ENCODE data around the gene RPS25.
"Not testable (repeated sequence)": the region's sequence is repeated elsewhere in the genome, so short reads cannot be mapped to it uniquely, and the experiment has no call there.

Gene RPS25

DNA sequence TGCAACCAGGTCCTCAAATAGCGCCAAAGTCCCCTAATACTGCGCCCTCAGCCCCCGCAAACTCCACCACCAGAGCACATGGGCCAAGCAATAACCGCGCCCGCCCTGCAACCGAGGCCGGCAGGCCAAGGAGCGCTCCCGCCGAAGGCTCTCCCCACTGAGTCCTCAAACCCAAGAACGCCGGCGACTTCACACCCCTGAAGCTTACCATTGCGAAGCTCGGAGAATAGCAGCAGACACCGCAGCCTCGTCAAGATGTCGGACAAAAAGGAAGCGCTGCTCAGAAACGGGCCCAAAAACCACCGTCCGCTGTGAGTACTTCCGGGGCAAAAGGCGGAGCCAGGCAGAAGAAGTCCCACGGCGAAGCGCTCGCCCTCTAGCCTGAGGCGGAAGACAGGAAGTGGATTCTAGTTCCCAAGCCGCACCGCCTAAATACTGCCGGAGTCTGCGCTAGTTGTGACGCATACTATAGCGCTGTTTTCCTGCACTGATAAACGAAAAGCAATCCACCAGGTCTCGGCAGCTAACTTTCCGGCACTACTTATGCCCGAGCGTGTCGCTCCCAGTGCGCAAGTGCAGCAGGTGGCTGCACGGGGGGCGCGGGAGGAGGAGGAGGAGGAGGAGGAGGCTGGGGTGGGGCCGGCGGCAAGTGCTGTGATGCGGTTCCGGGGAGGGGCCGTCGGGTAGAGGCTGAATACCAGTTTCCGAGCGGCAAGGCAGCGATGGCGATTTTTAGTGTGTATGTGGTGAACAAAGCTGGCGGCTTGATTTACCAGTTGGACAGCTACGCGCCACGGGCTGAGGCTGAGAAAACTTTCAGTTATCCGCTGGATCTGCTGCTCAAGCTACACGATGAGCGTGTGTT, at the start of gene RPS25, which contains the start of gene TRAPPC4:
Gene RPS25 (minus strand): TSS at position 270 of the 865 bp plus-strand sequence. CDS start 59 bp downstream, at position 211.
Gene TRAPPC4 (plus strand): TSS at position 693 of the 865 bp plus-strand sequence. CDS start 30 bp downstream, at position 723.
- DNase-seq = peak; percentile 76 to 100 (median 98)

DNA sequence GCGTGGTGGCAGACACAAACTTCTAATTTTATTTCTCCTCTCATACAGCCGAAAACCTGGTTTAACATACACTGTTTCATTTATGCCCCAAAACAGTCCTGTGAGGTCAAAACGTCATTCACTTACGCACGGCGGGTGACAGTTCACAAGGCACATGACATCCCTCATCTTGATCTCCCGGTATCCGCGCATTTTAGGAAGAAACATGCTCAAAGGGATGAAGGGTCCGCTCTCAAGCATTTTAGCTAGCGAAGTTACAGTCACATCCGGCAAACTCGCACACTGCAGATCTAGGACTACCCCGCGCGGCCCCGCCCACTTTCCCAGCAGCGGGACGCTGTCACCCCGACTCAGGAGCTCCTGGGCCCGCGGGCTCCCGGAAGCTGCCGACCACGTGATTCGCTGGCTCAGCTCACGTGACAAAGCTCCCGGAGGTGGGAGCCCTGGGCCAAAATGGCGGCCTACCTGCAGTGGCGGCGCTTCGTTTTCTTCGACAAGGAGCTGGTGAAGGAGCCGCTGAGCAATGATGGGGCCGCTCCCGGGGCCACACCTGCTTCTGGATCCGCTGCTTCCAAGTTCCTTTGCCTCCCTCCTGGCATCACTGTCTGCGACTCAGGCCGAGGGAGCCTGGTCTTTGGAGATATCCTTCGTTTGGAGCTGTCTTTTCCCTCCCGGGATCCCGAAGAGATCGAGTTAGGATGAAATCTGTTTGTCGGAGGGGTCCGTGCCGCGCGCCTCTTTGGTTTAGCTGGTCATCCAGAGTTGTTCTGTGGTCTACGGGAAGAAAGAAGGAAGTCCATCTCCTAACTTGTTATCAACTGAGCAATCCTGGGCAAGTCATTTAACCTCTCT, 49.5 kb upstream of the RPS25 start, which contains the start of gene VPS11:
Gene VPS11 (plus strand): TSS at position 448 of the 852 bp plus-strand sequence. CDS start 6 bp downstream, at position 454.
- peak; percentile 18 to 98 (median 92) for DNase-seq

DNA sequence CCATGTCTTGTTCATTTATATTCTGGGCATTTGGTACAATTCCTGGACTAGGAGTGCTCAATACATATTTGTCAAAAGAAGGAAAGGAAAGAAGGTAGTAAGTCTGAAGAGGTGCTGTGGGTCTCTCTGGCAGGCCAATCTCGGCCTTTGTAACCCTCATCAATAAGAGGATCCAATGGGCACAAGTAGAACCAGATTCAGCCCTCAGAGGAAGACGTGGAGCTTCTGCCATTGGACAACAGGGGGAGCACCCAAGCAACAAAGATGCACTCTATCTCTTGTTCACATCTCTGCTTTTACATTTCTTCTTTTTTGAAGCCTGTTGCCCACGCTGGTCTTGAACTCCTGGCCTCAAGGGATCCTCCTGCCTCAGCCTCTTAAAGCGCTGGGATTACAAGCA, 47.2 kb upstream of the RPS25 start:
- peak in 1 of 56 donors; percentile 3 for DNase-seq

DNA sequence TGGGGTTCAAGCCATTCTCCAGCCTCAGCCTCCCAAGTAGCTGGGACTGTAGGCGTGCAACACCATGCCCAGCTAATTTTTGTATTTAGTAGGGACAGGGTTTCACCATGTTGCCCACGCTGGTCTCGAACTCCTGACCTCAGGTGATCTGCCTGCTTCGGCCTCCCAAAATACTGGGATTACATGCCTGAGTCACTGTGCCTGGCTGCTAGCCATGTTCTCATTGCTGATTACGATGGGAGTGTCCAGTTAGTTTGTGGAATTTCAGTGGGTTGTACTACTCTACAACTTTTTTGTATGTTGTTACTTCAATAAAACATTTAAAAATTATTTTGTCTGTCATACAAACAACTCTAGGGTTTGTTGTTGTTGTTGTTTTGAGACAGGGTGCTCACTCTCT, 44.6 kb upstream of the RPS25 start:
- no peak for DNase-seq

DNA sequence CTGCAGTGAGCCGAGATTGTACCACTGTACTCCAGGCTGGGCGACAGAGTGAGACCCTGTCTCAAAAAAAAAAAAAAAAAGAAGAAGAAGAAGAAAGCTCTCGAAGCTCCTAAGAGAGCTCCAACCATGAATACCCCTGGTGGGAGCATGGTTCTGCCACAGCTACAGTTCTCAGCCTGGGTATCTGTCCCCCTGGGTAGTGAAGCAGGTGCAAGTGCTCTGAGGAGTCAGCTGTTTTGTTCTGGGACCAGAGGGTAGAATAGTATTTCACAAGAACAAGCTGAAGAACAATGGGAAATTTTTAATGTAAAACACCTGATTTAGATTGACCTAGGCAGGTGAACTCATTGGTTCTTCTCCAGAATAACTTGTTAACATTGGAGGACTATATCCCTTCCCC, 43.1 kb upstream of the RPS25 start:
- DNase-seq = no peak

DNA sequence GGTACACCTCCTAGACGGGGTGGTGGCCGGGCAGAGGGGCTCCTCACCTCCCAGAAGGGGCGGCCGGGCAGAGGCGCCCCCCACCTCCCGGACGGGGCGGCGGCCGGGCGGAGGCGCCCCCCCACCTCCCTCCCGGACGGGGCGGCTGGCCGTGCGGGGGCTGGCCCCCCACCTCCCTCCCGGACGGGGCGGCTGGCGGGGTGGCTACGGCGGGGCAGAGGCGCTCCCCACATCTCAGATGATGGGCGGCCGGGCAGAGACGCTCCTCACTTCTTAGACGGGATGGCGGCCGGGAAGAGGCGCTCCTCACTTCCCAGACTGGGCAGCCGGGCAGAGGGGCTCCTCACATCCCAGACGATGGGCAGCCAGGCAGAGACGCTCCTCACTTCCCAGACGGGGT, 41.0 kb upstream of the RPS25 start:
- DNase-seq = not testable (repeated sequence)

DNA sequence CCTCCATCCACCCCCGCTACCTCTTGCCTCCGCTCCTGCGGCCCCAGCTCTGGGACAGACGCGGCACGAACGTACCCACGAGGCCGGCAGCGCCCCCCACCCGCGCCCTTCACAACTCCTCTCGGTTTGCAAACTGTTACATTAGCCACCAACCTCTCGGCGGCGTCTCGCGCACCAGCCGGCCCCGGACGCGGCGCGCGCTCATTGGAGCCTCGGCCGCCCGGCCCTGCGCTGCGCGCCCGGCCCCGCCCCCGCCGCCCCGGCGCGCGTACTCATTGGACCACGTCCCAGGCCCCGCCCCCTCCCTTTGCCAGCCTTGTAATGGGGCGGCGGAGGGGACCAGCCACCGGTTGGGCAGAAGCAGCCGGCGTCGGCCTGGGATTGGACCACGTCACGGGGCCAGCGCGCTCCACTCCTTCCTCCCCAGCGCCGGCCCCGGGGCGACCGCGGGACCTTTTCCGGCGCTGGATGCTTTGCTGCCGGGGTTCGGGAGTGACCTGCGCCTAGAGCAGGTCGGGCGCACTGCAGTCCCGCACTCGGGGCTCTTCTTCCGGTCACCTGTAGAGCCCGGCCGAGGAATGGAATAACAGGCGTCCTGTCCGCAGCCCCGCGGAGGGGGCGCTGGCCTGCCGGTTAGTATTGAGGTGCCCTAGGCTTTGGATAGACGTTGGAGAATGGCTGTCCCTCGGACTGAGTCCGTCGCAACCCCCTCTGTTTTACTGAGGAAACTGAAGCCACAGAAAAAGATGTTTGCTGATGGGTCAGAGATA, 39.0 kb upstream of the RPS25 start, which contains the start of gene HYOU1:
Gene HYOU1 (minus strand): TSS at position 206 of the 770 bp plus-strand sequence. CDS start 1,045 bp downstream, outside the sequence.
- DNase-seq = peak; percentile 74 to 98 (median 94)

DNA sequence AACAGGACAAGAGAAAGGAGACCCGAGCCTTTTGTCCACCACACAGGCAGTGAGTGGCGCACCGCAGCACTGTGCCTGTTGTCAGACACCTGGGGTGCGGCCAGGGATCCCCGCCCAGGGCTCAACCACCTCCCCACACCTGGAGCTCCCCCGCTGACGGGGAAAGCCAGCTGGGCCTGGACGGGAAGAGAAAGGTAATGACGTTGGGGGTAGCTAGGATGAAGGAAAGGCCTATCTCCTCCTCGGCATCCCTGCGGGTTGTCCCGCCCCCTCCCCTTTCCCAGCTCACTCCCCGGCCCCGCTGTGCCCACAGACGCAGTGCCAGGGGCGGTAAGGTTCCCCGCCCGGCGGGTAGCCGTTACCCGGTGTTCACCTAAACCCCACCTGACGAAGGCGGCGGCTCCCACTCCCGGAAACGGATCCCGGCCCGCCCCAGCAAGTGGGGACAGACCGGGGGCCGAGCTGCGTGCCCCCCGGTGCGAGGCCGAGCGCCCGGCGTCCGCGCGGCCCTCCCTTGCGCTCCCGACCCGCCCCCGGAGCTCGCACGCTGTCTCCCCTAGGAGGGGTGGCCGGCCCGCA, 38.4 kb upstream of the RPS25 start:
- peak in 15 of 56 donors; percentile 28 to 52 (median 42) for DNase-seq

DNA sequence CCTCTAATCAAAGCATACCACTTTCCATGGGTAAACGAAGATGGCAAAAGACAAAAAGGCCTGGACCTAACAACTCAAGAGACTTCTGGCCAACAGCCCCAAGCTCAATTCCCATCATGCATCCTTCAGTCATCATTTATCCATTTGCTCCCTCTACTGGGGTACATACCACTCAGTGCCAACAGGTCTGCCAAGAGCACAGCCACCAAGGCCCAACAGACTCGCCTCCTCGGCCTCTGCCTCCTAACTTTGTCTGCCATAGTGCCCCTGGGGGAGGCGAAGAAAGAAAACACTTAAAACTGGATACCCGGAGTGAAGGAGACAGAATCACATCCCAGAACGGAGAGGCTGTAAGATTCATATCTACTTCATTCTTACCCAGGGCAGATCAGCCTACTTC, 37.8 kb upstream of the RPS25 start:
- peak in 2 of 56 donors; percentile 8 to 23 for DNase-seq

DNA sequence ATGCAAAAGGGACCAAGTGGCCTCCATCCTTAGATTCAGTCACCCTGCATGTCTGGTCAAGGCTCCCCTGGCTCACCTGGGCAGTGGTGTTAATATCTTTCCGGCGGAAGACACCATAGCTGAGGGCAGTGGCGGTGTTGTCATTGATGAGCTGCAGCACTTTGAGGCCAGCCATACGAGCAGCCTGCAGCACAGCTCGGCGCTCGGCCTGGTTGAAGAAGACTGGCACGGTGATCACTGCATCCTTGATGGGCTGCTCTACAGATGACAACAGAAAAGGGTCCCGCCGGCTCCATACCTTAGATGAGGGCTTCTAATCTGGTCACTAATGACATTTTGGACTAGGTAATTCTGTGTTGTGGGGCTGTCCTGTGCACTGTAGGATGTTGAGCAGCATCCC, 36.3 kb upstream of the RPS25 start:
- DNase-seq = no peak

DNA sequence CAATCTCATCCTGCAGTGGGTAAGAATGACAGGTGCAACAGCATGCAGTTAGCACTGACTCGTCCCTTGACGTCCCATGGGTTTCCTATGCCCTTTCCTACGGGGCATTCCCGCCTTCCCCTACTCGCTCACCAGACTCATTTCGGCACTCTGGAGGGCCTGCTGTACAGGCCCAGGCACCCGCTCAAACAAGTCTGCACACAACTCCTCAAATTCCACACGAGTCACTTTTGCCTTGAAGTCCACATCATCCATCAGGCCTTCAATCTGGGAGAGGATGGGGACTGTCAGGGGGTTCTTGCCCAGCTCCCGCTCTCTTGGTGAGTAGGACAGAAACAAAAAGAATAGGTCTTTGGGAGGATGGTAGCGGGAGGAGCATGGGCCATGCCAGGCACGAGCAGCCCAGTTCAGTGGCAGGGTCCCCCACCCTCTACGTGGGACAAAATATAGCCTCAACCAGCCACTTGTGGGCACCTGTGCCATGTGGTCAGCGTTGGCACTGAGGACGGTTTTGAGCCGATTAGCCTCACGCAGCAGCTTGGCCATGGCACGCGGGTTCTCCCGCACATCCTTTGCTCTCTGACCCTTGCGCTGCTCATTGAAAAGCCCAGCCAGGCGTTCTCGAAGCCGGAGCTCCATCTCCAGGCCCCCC, 34.1 kb upstream of the RPS25 start:
- DNase-seq = no peak

DNA sequence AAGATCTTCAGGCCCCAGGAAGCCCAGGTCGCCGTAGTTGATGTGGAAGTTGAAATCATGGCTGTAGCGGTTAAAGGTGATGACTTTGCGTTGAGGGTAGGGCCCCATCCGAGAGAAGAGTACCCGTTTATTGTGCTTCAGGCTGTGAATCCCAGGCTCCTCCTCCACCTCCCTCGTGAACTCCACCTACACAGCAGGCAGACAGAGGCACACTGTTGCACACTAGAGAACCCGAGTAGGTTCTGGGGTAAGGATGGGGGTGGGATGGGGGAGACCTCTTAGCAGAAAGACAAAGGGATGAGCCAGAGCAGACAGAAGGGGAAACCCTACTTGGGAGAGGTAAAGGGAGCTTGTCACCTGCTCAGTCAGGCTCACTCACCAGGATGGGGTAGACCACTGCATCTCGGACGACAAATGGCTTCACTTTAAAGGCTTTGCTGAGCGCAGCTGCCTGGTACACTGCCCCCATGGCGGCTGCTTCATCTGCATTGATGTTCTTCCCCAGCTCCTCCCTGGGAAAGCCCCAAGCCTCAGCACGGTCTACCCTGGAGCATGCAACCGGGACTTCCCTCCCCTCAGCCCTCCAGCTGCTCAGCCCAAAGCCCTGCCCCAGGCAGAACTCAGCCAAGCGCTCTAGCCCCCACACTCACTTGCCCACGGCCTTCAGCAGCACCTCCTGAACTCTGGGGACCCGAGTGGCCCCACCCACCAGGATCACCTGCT, 33.5 kb upstream of the RPS25 start:
- peak in 9 of 56 donors; percentile 7 to 34 (median 13) for DNase-seq

DNA sequence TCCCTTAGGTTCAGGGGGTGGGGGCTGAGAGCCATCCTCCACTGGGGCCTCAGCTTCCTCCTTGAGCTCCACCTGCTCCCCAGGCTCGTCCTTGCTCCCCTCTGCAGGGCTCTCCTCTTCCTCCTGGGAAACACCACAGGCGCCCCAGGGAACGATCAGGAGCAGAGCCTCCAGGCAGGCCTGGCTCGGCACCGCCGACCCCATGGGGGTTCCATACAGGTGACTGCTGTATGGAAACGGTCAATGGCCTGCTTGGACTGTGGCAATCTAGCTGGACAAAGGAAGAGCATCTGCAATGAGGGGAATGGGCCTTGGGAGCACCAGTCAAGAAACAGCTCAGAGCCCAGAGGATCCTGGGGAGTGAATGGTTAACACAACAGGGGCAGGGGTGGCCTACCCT, 30.9 kb upstream of the RPS25 start:
- no peak for DNase-seq

DNA sequence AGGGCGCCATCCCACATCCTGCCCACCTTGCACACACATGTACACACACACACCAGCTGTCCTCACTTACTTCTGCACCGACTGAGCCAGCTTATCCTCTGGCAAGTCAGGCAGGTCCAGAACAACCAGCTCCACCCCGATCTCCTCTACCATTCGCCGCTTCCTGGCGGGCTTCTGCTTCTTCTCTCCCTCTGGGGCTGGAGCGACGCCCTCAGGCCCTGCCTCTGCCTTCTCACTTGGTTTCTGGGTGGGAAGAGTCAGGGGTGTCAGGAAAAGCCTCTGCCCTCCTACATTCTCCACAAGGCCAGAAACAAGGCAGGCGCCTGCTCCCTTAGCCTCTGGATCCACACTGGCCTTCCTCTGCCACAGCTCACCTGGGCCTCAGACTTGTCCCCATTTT, 30.5 kb upstream of the RPS25 start:
- no peak for DNase-seq

DNA sequence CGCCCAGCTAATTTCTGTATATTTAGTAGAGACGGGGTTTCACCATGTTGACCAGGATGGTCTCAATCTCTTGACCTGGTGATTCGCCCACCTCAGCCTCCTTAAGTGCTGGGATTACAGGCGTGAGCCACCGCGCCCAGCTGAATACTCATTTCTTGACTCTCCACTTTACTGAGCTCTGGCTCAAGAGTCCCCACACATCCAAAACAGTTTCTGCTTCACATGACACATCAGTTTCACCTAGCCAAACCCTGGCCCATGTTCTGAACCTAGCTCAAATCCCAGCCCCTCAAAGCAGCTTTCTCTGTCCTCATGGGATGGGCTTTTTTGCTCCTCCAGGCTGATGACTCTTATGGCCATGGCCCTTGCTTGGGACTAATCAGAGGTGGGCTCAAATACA, 29.1 kb upstream of the RPS25 start:
- no peak for DNase-seq

DNA sequence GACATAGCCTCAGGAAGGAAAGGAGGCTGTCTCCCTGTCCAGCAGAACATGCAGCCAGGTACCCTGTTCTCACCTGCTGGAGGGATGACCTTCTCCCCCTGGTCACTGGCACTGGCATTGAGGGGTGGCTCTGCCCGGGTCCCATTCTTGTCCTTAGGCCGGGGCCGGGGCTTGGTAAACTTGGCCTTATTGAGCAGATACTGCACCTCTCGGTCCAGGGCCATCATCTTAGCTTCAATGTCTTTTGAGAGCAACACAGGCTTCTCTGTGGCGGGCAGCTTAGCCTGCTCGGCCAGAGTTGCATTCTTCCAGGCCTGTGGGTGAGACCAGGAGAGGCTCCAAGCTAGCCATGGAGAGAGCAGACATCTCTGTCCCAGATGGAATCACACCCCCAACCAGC, 28.3 kb upstream of the RPS25 start:
- no peak for DNase-seq

DNA sequence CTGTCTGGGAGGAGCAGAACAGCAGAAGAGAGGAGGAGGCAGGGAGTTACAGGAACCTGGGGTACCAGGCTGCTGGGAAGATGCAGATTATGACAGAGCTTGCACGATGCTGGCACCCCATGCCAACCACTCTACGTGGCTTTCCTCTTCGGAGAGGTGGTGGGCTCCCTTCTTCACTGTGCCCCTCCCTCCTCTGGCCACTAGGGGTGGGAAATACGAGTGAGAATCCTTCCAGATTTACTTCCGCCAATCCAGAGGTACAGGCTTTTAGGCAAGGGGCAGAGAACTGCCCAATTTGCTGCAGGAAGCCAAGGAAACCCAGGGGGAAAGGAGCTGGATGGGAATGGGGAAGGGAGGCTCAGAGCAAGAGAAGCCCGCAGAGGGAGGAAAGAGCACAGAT, 26.6 kb upstream of the RPS25 start:
- DNase-seq = no peak

DNA sequence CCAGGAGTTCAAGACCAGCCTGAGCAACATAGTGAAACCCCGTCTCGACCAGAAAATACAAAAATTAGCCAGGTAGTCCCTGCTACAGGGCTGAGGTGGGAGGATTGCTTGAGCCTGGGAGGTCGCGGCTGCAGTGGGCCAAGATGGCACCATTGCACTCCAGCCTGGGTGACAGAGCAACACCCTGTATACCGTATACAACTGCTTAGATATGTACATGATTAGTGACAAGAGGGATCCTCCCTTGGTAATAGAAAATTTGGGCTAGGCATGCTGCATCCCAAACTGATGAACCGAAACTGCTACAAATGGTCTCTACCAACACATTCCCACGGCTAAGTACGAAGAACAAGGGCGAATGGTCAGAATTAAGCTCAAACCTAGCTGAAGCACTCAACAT, 24.8 kb upstream of the RPS25 start:
- DNase-seq = no peak

DNA sequence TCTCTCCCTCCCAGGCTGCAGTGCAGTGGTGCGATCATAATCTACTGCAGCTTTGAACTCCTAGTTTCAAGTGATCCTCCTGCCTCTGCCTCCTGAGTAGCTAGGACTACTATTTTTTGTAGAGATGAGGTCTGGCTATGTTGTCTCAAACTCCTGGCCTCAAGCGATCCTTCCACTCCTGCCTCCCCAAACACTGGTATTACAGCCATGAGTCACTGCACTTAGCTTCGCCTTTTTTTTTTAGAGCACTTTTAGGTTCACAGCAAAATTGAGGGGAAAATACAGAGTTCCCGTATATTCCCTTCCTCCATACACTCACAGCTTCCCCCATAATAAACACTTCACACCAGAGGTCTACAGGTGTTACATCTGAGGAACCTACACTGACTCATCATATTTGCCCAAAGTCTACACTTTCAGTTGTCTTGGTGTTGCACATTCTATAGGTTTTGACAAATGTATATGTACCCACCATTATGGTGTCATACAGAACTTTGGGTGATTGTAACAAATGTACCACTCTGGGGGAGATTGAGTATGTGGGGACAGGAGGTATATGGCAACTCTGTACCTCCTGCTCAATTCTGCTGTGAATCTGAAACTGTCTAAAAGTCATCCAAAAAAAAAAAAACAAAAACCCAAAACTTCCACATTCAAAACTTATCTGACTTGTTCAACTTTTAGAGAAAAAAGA, 23.8 kb upstream of the RPS25 start:
- DNase-seq = no peak
